DLD1 (cell line): Measurements from ENCODE around the gene PGLYRP2.

Experiments used
- in situ Hi-C: cut with HindIII; loops from 2 replicates; pipeline ENCODE4 v1.10.0; 2017; ENCODE audit warnings: low sequenced_read_pairs

Gene PGLYRP2

GRCh38 chr19:15456871-15457700, 22.2 kb downstream of the PGLYRP2 start:
- in situ Hi-C loops: no loop called here

DNA sequence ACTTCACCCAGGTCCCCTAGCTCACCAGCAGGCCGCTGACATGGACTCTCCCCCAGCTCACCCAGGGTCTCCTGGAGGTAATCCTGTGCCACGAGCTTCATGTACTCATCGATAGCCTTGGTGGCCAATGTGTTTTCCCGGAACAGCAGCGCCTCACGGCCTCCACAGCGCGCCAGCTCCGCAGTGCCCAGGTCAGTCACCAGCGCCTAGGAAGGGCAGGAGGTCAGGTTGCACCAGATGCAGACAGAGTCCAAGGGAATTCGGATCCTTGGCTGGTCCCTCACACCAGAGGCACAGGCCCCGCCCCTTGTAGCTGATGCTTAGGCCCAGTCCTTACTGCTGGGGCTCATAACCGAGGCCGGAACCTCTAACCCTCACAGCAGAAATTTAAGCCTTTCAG, 22.9 kb downstream of the PGLYRP2 start:
- in situ Hi-C loops: no loop called here

DNA sequence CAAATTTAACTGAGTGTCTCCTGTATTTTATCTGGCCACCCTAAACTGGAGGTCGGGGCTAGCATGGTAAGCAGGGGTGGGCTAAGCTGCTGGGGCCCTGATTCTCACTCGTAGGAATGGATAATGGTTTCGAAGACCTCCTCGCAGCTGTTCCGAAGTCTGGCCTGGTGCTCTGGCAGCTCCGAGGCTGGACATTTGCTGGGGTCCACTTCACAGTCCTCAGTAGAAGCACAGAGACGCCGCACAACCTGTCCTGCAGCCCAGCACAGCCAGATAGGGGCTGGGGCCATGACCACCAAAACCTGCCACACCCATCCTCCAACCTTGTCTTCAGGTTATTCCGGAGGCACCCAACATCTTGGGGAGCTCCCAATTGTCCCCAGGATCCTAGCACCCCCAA, 23.3 kb downstream of the PGLYRP2 start:
- in situ Hi-C loops: no loop called here

- in situ Hi-C loops: no loop called here
These were observed 25.1 kb downstream of the PGLYRP2 start for GRCh38 chr19:15453906-15454860.

- in situ Hi-C loops: no loop called here
These were observed 26.2 kb downstream of the PGLYRP2 start for GRCh38 chr19:15453091-15453578.

DNA sequence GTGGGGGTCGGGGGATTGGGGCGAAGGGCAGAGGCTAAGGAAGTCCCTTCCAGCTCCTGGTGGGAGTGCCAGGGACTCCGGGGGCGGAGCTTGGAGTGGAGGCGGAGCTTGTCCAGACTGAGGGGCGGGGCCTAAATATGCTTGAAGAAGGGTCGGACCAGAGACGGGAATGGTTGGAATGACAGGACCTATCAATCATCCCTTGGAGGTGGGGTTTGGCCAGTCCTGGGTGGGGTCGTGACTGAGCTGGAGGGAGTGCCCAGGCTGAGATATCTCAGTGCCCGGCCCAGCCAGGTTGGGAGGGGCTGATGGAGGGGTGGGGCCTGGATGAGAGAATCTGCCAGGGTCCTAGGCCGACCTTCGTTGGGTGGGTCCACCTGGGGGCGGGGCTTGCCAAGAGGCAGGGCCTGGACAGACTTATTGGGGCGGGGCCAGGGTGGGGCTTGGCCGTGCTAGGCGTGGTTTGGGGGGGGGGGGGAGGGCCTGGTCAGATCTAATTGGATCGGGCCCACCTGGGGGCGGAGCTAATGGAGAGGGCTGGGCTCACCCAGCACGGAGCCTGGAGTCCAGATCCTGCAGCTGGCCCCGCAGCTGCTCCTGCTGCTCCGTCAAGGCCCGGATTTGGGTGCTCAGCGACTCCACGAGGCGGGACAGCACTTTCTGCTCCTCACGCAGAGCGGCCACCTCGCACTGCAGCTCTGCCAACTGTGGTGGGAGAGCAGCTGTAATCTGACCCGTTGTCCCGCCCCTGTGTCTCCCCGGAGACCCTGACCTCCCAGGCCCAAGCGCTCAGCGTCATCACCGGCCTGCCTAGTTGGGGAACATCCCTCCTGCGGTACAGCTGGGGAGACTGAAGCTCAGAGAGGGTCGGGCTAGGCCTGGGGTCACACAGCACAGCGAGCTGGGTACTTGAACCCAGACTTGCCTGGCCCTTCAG, 26.9 kb downstream of the PGLYRP2 start:
- in situ Hi-C loops: no loop called here

DNA sequence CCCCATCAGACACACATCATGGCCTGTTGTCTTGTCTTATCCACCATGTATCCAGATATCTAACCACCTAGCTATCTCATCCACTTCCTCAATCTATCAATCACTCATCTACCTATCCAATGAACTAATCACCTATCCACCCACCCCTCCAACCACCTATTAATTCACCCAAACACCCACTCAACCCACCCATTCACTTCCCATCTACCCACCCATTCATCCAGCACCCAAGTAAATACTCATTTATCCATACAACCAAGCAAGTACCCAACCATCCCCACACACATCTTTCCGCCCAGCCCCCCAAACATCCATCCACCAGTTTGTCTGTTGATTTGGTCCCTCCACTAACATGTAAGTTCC, 28.8 kb downstream of the PGLYRP2 start:
- in situ Hi-C loops: no loop called here

DNA sequence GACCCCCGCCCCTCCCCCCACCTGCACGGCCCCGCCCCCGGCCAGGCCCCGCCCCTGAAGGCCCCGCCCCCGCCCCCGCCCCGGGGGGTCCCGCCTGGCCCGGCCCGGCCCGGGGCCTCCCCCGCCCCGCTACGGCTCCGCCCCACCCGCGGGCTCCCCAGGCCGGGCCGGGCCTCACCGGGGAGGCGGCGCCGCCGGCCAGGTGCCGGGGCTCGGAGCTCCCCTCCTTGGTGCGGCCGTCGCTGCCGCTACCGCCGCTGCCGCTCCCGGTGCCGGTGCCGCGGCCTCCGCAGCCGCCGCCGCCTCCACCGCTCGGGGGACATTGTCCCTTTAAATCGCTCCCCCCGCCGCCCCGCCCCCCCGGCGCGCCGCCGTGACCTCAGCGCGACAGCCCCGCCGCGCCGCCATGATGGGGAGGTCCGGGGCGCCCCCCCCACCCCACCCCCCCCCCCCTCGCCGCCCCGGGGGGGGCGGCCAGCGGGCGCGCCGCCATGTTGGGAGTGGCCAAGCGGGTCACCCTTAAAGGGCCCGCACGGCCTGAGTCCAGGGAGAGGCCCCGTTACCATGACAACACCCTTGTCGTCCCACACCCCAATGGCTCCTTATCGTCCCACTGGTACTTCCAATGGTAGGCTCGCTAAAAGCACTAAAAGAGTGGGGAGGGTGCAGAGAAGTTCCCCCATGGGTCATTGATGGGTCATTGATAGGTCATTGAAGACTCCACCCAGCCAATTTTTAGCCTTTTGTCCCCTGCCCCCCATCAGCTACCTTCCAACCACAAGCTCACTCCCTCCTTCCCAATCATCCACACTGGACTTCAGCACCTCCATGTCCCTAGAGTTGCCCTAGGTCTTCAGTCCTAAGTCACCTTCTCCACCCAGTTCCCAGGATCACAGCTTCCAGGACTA, 29.4 kb downstream of the PGLYRP2 start, which contains the start of gene WIZ:
WIZ (minus strand) TSS at position 337 of the 908 bp plus-strand sequence. CDS start 1,649 bp downstream, outside the sequence.
- in situ Hi-C loops: no loop called here

- in situ Hi-C loops: no loop called here
These were observed 30.3 kb downstream of the PGLYRP2 start for GRCh38 chr19:15448778-15449619.

- in situ Hi-C loops: no loop called here
These were observed 31.1 kb downstream of the PGLYRP2 start for GRCh38 chr19:15448044-15448777.

DNA sequence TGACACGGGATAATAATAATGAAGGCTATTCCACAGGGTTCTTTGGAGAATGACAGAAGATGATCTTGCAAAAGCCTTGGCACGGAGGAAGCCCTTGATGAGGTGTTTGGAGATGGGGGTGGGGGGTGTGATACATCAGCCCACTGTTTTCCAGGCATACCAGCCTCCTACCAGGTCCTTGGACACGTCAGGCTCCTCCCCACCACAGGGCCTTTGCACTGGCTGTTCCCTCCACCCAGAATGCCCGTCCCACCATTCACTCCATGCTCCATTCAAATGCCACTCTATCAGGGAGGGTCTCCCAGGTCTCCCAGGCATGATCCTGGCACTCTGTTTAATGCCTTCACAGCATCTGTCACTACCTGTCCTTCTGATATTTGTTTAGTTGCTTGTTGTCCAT, 32.2 kb downstream of the PGLYRP2 start:
- in situ Hi-C loops: no loop called here

GRCh38 chr19:15445807-15446376, 33.4 kb downstream of the PGLYRP2 start:
- in situ Hi-C loops: no loop called here

DNA sequence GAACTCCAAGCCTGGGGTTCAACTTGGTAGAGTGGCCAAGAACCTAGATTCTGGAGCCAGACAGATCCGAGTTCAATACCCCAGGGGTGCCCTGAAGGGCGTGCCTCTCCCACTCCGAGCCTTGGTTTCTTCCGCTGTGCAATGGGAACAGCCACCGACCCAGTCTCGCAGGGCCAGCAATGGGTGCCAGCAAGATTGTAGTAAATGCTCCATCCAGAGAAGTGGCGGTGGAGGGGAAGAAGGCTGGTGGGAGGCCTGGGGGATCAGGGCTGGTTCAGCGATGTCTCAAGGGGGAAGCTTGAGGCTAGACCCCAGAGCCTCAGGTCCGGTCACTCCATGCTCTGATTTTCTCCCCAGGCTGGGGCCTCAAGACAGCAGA, 34.1 kb downstream of the PGLYRP2 start:
- in situ Hi-C loops: no loop called here

DNA sequence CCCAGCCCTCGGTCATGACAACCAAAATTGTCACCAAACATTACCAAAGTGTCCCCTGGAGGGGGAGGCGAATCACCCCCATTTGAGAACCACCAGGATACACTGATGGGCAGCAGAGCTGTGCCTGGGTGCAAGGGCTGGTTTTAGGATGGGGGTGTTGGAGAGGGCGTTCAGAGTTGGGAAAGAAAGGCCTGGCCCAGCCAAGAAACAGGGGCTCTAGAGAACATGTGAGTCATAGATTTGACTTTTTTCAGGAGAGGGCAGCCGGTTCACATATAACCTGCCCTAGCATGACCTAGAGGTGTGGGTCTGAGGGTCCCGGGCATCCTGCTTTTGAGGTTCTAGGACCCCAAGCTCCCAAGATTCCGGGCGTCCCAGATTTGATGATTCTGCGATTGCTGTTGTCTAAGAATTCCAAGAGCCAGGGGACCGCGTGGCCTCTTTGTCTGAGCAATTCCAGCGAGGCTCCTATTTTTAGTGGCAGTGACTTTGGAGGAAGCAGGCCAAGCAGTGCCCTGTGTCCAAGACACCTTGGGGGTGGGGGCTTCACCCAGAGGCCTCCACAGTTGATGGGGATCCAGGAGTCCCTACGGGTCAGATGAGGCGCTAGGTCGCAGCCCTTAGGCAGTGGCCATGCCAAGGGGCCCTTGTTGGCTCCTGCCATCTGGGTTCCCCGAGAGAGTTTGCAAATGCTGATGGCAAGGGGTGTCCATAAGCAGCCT, 34.6 kb downstream of the PGLYRP2 start:
- in situ Hi-C loops: no loop called here

- in situ Hi-C loops: no loop called here
These were observed 35.5 kb downstream of the PGLYRP2 start for GRCh38 chr19:15443838-15444237.

DNA sequence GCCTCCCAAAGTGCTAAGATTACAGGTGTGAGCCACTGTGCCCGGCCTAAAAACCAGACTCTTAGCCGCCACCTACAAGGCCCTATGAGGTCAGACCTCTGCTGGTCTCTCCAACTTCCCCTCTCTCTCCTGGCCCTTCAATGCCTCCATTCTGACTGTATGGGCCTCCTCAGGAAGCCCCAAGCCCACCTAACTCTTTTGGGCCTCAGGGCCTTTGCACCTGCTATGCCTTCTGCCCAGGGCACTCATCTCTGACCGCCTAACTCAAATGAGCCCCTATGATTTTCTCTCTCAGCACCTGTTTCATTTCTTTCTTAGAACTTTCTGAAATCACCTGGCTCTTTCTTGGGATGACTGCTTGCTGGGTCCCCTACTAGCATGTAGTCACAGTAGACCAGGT, 36.0 kb downstream of the PGLYRP2 start:
- in situ Hi-C loops: no loop called here
